Medulla oblongata (tissue), 1 donor: ENCODE results near the gene ZSCAN5B.
A peak's percentile ranks its signal among the peaks of the same experiment; 100 is the strongest.
"Not testable (repeated sequence)": the region's sequence is repeated elsewhere in the genome, so short reads cannot be mapped to it uniquely, and the experiment has no call there.

ENCODE experiments used
- DNase-seq: peaks from one replicate; pipeline ENCODE4 v3.0.0-alpha.2; 2015; ENCODE audit errors: extremely low spot score

ZSCAN5B gene

GRCh38 chr19:56197646-56198045, at the start of gene ZSCAN5B:
TSS of gene ZSCAN5B (minus strand) at chr19:56197783. CDS start at chr19:56193052, 4,731 bp downstream.
- DNase-seq: not testable (repeated sequence)

GRCh38 chr19:56245764-56246163, 48.2 kb upstream of the ZSCAN5B start:
- not testable (repeated sequence) for DNase-seq

- DNase-seq: no peak
These were observed 47.6 kb upstream of the ZSCAN5B start for GRCh38 chr19:56245121-56245740.

GRCh38 chr19:56223481-56223880, 25.9 kb upstream of the ZSCAN5B start:
- DNase-seq: no peak

GRCh38 chr19:56222901-56223300, 25.3 kb upstream of the ZSCAN5B start:
- no peak for DNase-seq

GRCh38 chr19:56221851-56222250, 24.3 kb upstream of the ZSCAN5B start:
- no peak for DNase-seq

- not testable (repeated sequence) for DNase-seq
These were observed 23.9 kb upstream of the ZSCAN5B start for GRCh38 chr19:56221442-56221841.

- DNase-seq: no peak
These were observed 21.4 kb upstream of the ZSCAN5B start for GRCh38 chr19:56218961-56219360.

GRCh38 chr19:56217039-56217949, 19.7 kb upstream of the ZSCAN5B start:
- peak; percentile 9 for DNase-seq

GRCh38 chr19:56211718-56212117, 14.1 kb upstream of the ZSCAN5B start:
- DNase-seq: no peak

- not testable (repeated sequence) for DNase-seq
These were observed 12.5 kb upstream of the ZSCAN5B start for GRCh38 chr19:56210036-56210435.

- no peak for DNase-seq
These were observed 11.5 kb upstream of the ZSCAN5B start for GRCh38 chr19:56209091-56209490.

- not testable (repeated sequence) for DNase-seq
These were observed 10.0 kb upstream of the ZSCAN5B start for GRCh38 chr19:56207581-56207980.

GRCh38 chr19:56201973-56202372, 4.4 kb upstream of the ZSCAN5B start, which contains the start of gene ZSCAN5C:
TSS of gene ZSCAN5C (plus strand) at chr19:56202273. CDS start at chr19:56205914, 3,641 bp downstream.
- DNase-seq: no peak

- DNase-seq: no peak
These were observed 2.1 kb upstream of the ZSCAN5B start for GRCh38 chr19:56199687-56200086.

- no peak for DNase-seq
These were observed 3.5 kb downstream of the ZSCAN5B start for GRCh38 chr19:56193981-56194640.

GRCh38 chr19:56191711-56192110, 5.9 kb downstream of the ZSCAN5B start:
- DNase-seq: no peak

GRCh38 chr19:56191115-56191514, 6.5 kb downstream of the ZSCAN5B start:
- no peak for DNase-seq

- no peak for DNase-seq
These were observed 7.8 kb downstream of the ZSCAN5B start for GRCh38 chr19:56189785-56190184.

- no peak for DNase-seq
These were observed 19.9 kb downstream of the ZSCAN5B start for GRCh38 chr19:56177564-56178243.

- DNase-seq: no peak
These were observed 20.7 kb downstream of the ZSCAN5B start for GRCh38 chr19:56176881-56177280.

GRCh38 chr19:56176310-56176709, 21.3 kb downstream of the ZSCAN5B start:
- DNase-seq: not testable (repeated sequence)
